WTC11 (cell line): ENCODE measurements around the gene CIBAR2. TPM values are rescaled to one million over a fixed set of nuclear protein-coding genes. Genes with fewer than 3 reads are reported as not detected.

Experiments used
- ATAC-seq: fragments of 200-7000 bp; cut with Tn5 transposase; 2 replicates; pipeline ENCODE4 v1.10.0; 2021; ENCODE audit warnings: mild to moderate bottlenecking, moderate library complexity
- CTCF ChIA-PET: fragments of 300-600 bp; sonication (Branson Sonifier 250); formaldehyde crosslinking; loops from one replicate; lab custom pipeline; 2021; ENCODE audit warnings: antibody characterized with exemption; lab: Charles Lee
- POLR2A ChIA-PET: fragments of 350-600 bp; sonication (Branson Sonifier 250); formaldehyde crosslinking; loops from one replicate; lab custom pipeline; 2021; ENCODE audit warnings: antibody characterized with exemption; lab: Charles Lee
- DNase-seq: peaks from one replicate; pipeline ENCODE4 v3.0.0; 2021; ENCODE audit warnings: low spot score
- H3K27ac Mint-ChIP-seq: 2 replicates; pipeline ENCODE4 v1.8.0; 2021; ENCODE audit warnings: mixed read lengths
- H3K27me3 Mint-ChIP-seq: 2 replicates; pipeline ENCODE4 v1.8.0; 2021; ENCODE audit warnings: low read depth, mild to moderate bottlenecking, moderate library complexity, mixed read lengths
- H3K36me3 Mint-ChIP-seq: 2 replicates; pipeline ENCODE4 v1.8.0; 2021; ENCODE audit warnings: mixed read lengths
- H3K4me1 Mint-ChIP-seq: 2 replicates; pipeline ENCODE4 v1.8.0; 2022; ENCODE audit warnings: mixed read lengths
- H3K4me3 Mint-ChIP-seq: 2 replicates; pipeline ENCODE4 v1.8.0; 2021; ENCODE audit warnings: mild to moderate bottlenecking, moderate library complexity, mixed read lengths
- H3K9me3 Mint-ChIP-seq: 2 replicates; pipeline ENCODE4 v1.8.0; 2021; ENCODE audit warnings: mixed read lengths
- CBFB ChIP-seq: sonication (generic); formaldehyde crosslinking; IDR thresholded peaks from 2 replicates; pipeline ENCODE4 v1.8.1; 2022; ENCODE audit warnings: mild to moderate bottlenecking, low read depth, missing genetic modification reagents
- CREB1 ChIP-seq: sonication (generic); formaldehyde crosslinking; IDR thresholded peaks from 2 replicates; pipeline ENCODE4 v1.8.0; 2023; ENCODE audit warnings: mild to moderate bottlenecking, missing genetic modification reagents
- ESRRA ChIP-seq: sonication (generic); formaldehyde crosslinking; IDR thresholded peaks from 2 replicates; pipeline ENCODE4 v1.8.1; 2022; ENCODE audit warnings: mild to moderate bottlenecking, missing genetic modification reagents, borderline replicate concordance
- FOXK1 ChIP-seq: sonication (generic); formaldehyde crosslinking; IDR thresholded peaks from 2 replicates; pipeline ENCODE4 v1.8.0; 2022; ENCODE audit warnings: mild to moderate bottlenecking, moderate library complexity, missing genetic modification reagents
- FOXP1 ChIP-seq: sonication (generic); formaldehyde crosslinking; IDR thresholded peaks from 2 replicates; pipeline ENCODE4 v1.8.0; 2022; ENCODE audit warnings: missing genetic modification reagents, mild to moderate bottlenecking, moderate library complexity, borderline replicate concordance
- GRHL2 ChIP-seq: fragments of 250-450 bp; sonication (Bioruptor Pico); IDR thresholded peaks from 2 replicates; pipeline ENCODE4 v1.8.0; 2022; ENCODE audit warnings: mild to moderate bottlenecking, moderate library complexity; ENCODE audit not compliant: insufficient replicate concordance, severe bottlenecking
- GTF2I ChIP-seq: fragments of 250-450 bp; sonication (Bioruptor Pico); conservative IDR thresholded peaks from 2 replicates; pipeline ENCODE4 v1.4.0; 2021; ENCODE audit warnings: mild to moderate bottlenecking
- IRF2 ChIP-seq: sonication (generic); formaldehyde crosslinking; IDR thresholded peaks from 2 replicates; pipeline ENCODE4 v1.8.0; 2022; ENCODE audit warnings: low read depth, missing genetic modification reagents, borderline replicate concordance
- JAZF1 ChIP-seq: fragments of 250-450 bp; sonication (Bioruptor Pico); IDR thresholded peaks from 2 replicates; pipeline ENCODE4 v1.9.0; 2021; ENCODE audit warnings: moderate library complexity, mild to moderate bottlenecking, inconsistent platforms
- KAT7 ChIP-seq: sonication (generic); formaldehyde crosslinking; IDR thresholded peaks from 2 replicates; pipeline ENCODE4 v1.8.1; 2023; ENCODE audit warnings: missing genetic modification reagents, mild to moderate bottlenecking, borderline replicate concordance
- NFE2L1 ChIP-seq: sonication (generic); formaldehyde crosslinking; IDR thresholded peaks from 2 replicates; pipeline ENCODE4 v1.8.1; 2023; ENCODE audit warnings: missing genetic modification reagents
- PREB ChIP-seq: sonication (generic); formaldehyde crosslinking; IDR thresholded peaks from 2 replicates; pipeline ENCODE4 v1.8.1; 2022; ENCODE audit warnings: mild to moderate bottlenecking, missing genetic modification reagents, moderate library complexity, borderline replicate concordance
- RORB ChIP-seq: fragments of 250-450 bp; sonication (Bioruptor Pico); IDR thresholded peaks from 2 replicates; pipeline ENCODE4 v1.9.0; 2021; ENCODE audit warnings: mild to moderate bottlenecking
- SMAD4 ChIP-seq: sonication (generic); formaldehyde crosslinking; IDR thresholded peaks from 2 replicates; pipeline ENCODE4 v1.8.0; 2022; ENCODE audit warnings: mild to moderate bottlenecking, missing genetic modification reagents
- SP1 ChIP-seq: sonication (generic); formaldehyde crosslinking; conservative IDR thresholded peaks from 2 replicates; pipeline ENCODE4 v1.8.1; 2022; ENCODE audit warnings: missing genetic modification reagents
- ZMAT4 ChIP-seq: fragments of 250-450 bp; sonication (Bioruptor Pico); IDR thresholded peaks from 2 replicates; pipeline ENCODE4 v1.9.0; 2021; ENCODE audit warnings: mild to moderate bottlenecking
- ZNF138 ChIP-seq: sonication (generic); formaldehyde crosslinking; conservative IDR thresholded peaks from 2 replicates; pipeline ENCODE4 v1.8.1; 2022; ENCODE audit warnings: mild to moderate bottlenecking, moderate library complexity, missing genetic modification reagents
- ZNF232 ChIP-seq: sonication (generic); formaldehyde crosslinking; IDR thresholded peaks from 2 replicates; pipeline ENCODE4 v1.8.0; 2022; ENCODE audit warnings: mild to moderate bottlenecking, missing genetic modification reagents
- ZNF671 ChIP-seq: fragments of 250-450 bp; sonication (Bioruptor Pico); IDR thresholded peaks from 2 replicates; pipeline ENCODE4 v1.8.0; 2021; ENCODE audit warnings: mild to moderate bottlenecking
- total RNA-seq: library from RNA; stranded (reverse); gene quantifications from 3 replicates; pipeline ENCODE4 v1.2.3, GENCODE V29; 2021
- TF ChIP-seq, protein P1 (sequence below): sonication (generic); formaldehyde crosslinking; conservative IDR thresholded peaks from 2 replicates; pipeline ENCODE4 v1.8.1; 2022; ENCODE audit warnings: mild to moderate bottlenecking, missing genetic modification reagents
- TF ChIP-seq, protein P2 (sequence below): sonication (generic); formaldehyde crosslinking; IDR thresholded peaks from 2 replicates; pipeline ENCODE4 v1.8.1; 2023; ENCODE audit warnings: mild to moderate bottlenecking, missing genetic modification reagents
- TF ChIP-seq, protein P3 (sequence below): sonication (generic); formaldehyde crosslinking; IDR thresholded peaks from 2 replicates; pipeline ENCODE4 v1.8.0; 2022; ENCODE audit warnings: mild to moderate bottlenecking, missing genetic modification reagents

Gene CIBAR2
- total RNA-seq, 1 experiment from 2014 or later = not detected

DNA sequence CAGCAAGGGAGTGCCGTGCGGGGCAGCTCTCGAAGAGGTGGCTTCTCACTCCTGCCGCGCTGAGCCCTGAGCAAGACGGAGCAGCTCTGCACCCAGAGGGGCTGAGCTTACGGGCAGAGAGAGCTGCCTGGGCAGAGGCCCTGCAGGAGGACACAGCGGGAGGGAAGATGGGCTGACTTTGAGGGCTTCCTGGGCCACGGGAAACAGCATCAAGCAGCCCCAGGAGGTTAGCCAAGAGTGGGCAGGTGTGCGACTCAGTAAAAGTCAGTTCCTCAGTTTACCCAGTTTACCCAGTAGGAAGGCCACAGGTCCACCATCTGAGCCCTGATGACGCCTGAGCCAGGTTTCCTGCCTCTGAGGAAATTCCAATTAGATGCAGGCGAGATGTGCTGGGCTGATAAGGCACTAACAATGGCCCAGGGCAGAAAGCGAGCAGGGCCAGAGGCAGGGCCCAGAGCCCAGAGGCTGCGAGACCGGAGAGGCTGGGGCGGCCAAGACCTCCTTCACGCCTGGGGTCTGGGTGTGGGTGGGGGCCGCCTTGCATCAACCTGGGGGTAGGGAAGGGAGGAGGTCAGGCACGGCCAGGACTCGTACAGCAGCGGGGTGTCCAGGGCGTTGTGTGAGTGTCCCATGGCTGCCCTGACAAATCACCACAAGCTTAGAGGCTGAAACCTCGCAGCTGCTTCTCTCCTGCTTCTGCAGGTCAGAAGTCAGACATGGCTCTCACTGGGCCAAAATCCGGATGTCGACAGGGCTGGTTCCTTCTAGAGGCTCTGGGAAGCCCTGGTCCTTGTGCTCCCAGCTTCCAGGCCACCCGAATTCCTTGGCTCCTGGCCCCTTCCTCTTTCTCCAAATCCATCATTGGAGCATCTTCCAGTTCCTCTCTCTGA lies 32.0 kb upstream of the CIBAR2 start (continued):
- no peak for TF ChIP-seq GTF2I (CRISPR knock-in tag)
- no peak for TF ChIP-seq GRHL2 (CRISPR knock-in tag)
- no peak for TF ChIP-seq KAT7 (CRISPR knock-in tag)

GRCh38 chr16:85142771-85143211 lies 30.5 kb upstream of the CIBAR2 start:
- ChIA-PET POLR2A (interaction anchor here (0.5 kb wide), 1 partner anchor 86 kb away, joined by 3 read pairs; no protein-coding TSS in a partner anchor), CTCF (interaction anchor here (1.0 to 1.8 kb wide), 2 partner anchors 28 to 111 kb away, joined by 3 to 12 read pairs; no protein-coding TSS in a partner anchor)
- Mint-ChIP-seq H3K27ac (no peak overlapping the region), H3K27me3 (no peaks in the 10 kb centered on the region; the same call in 1 of the 2 replicates), H3K36me3 (no peaks in the 10 kb centered on the region), H3K4me3 (no peak overlapping the region), H3K9me3 (no peaks in the 10 kb centered on the region), H3K4me1 (peaks cover 18% of the 10 kb centered on the region)
- TF ChIP-seq CREB1 (no peak), RORB (CRISPR knock-in tag) (no peak), FOXK1 (no peak), NFE2L1 (CRISPR knock-in tag) (no peak), SP1 (CRISPR knock-in tag) (no peak), CBFB (CRISPR knock-in tag) (no peak), ESRRA (CRISPR knock-in tag) (no peak), SMAD4 (CRISPR knock-in tag) (no peak), ZNF232 (CRISPR knock-in tag) (no peak), FOXP1 (CRISPR knock-in tag) (no peak), ZNF671 (CRISPR knock-in tag) (no peak), ZNF138 (CRISPR knock-in tag) (no peak), IRF2 (CRISPR knock-in tag) (no peak)
- TF ChIP-seq, protein P1, sequence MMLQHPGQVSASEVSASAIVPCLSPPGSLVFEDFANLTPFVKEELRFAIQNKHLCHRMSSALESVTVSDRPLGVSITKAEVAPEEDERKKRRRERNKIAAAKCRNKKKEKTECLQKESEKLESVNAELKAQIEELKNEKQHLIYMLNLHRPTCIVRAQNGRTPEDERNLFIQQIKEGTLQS (CRISPR knock-in tag) = no peak
- TF ChIP-seq, protein P2, sequence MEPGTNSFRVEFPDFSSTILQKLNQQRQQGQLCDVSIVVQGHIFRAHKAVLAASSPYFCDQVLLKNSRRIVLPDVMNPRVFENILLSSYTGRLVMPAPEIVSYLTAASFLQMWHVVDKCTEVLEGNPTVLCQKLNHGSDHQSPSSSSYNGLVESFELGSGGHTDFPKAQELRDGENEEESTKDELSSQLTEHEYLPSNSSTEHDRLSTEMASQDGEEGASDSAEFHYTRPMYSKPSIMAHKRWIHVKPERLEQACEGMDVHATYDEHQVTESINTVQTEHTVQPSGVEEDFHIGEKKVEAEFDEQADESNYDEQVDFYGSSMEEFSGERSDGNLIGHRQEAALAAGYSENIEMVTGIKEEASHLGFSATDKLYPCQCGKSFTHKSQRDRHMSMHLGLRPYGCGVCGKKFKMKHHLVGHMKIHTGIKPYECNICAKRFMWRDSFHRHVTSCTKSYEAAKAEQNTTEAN (CRISPR knock-in tag) = no peak
- TF ChIP-seq, protein P3, sequence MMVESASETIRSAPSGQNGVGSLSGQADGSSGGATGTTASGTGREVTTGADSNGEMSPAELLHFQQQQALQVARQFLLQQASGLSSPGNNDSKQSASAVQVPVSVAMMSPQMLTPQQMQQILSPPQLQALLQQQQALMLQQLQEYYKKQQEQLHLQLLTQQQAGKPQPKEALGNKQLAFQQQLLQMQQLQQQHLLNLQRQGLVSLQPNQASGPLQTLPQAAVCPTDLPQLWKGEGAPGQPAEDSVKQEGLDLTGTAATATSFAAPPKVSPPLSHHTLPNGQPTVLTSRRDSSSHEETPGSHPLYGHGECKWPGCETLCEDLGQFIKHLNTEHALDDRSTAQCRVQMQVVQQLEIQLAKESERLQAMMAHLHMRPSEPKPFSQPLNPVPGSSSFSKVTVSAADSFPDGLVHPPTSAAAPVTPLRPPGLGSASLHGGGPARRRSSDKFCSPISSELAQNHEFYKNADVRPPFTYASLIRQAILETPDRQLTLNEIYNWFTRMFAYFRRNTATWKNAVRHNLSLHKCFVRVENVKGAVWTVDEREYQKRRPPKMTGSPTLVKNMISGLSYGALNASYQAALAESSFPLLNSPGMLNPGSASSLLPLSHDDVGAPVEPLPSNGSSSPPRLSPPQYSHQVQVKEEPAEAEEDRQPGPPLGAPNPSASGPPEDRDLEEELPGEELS = no peak
- DNase-seq (no peak), ATAC-seq (no peak)

DNA sequence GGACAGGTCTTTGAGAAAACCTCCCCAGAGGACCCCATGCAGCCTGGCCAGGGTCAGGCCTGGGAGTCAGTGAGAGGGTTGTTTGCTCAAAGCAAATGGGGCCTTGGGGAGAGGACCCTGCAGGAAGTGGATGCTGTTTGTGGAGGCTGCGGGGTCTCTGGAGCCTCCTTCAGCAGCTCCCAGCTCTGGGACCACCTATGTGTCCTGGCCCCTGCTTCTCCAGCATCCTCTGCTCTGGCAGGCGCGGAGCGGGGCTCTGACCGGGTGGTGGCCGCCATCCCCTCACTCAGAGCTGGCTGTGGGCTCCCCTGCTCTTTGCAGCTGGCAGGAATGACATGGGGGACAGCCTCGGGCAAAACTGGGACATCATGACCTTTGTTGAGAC lies 29.8 kb upstream of the CIBAR2 start:
- ChIA-PET POLR2A (no interaction called here), CTCF (interaction anchor here (1.0 to 1.8 kb wide), 2 partner anchors 27 to 111 kb away, joined by 3 to 12 read pairs; no protein-coding TSS in a partner anchor)
- Mint-ChIP-seq H3K4me1 (peaks cover 14% of the 10 kb centered on the region), H3K27ac (no peak overlapping the region), H3K9me3 (no peaks in the 10 kb centered on the region), H3K27me3 (no peaks in the 10 kb centered on the region; the same call in 1 of the 2 replicates), H3K36me3 (no peaks in the 10 kb centered on the region), H3K4me3 (no peak overlapping the region)
- no peak for DNase-seq
- ATAC-seq = no peak
- TF ChIP-seq FOXK1 = no peak
- TF ChIP-seq ZMAT4 (CRISPR knock-in tag) = no peak
- TF ChIP-seq ZNF138 (CRISPR knock-in tag) = no peak
- TF ChIP-seq JAZF1 (CRISPR knock-in tag) = no peak
- TF ChIP-seq, protein P3 = no peak
- TF ChIP-seq ESRRA (CRISPR knock-in tag) = no peak
- TF ChIP-seq PREB (CRISPR knock-in tag) = no peak
